CD4-positive, alpha-beta T cell treated with Interleukin-6 at 100 ng/mL for 8 hours (primary cell): Measurements from ENCODE around the gene ZFYVE28.

Experiments used
- DNase-seq: peaks from one replicate; pipeline ENCODE4 v3.0.0-alpha.2; 2020; ENCODE audit warnings: mixed read lengths, low spot score

Gene ZFYVE28

GRCh38 chr4:2333356-2333841 is 85.0 kb downstream of the ZFYVE28 start:
- no peak for DNase-seq

- DNase-seq: no peak
These were observed 85.5 kb downstream of the ZFYVE28 start for GRCh38 chr4:2332976-2333319.

- no peak for DNase-seq
These were observed 86.1 kb downstream of the ZFYVE28 start for GRCh38 chr4:2332201-2332975.

- DNase-seq: no peak
These were observed 86.8 kb downstream of the ZFYVE28 start for GRCh38 chr4:2331519-2332200.

GRCh38 chr4:2331043-2331420 is 87.4 kb downstream of the ZFYVE28 start:
- DNase-seq: no peak

GRCh38 chr4:2330091-2331042 is 88.1 kb downstream of the ZFYVE28 start:
- no peak for DNase-seq

GRCh38 chr4:2327579-2327978 is 90.9 kb downstream of the ZFYVE28 start:
- no peak for DNase-seq

GRCh38 chr4:2324891-2325290 is 93.6 kb downstream of the ZFYVE28 start:
- no peak for DNase-seq

- DNase-seq: no peak
These were observed 95.6 kb downstream of the ZFYVE28 start for GRCh38 chr4:2322841-2323240.

- no peak for DNase-seq
These were observed 96.2 kb downstream of the ZFYVE28 start for GRCh38 chr4:2322227-2322626.

- DNase-seq: no peak
These were observed 96.9 kb downstream of the ZFYVE28 start for GRCh38 chr4:2321279-2322196.

GRCh38 chr4:2320746-2321145 is 97.7 kb downstream of the ZFYVE28 start:
- DNase-seq: no peak

- DNase-seq: no peak
These were observed 98.3 kb downstream of the ZFYVE28 start for GRCh38 chr4:2320152-2320551.

GRCh38 chr4:2318885-2319284 is 99.6 kb downstream of the ZFYVE28 start:
- DNase-seq: no peak

- DNase-seq: no peak
These were observed 100.0 kb downstream of the ZFYVE28 start for GRCh38 chr4:2318476-2318875.

- no peak for DNase-seq
These were observed 105.1 kb downstream of the ZFYVE28 start for GRCh38 chr4:2313366-2313765.

- no peak for DNase-seq
These were observed 111.6 kb downstream of the ZFYVE28 start for GRCh38 chr4:2306773-2307410.

GRCh38 chr4:2305766-2306501 is 112.5 kb downstream of the ZFYVE28 start:
- no peak for DNase-seq

- DNase-seq: no peak
These were observed 113.4 kb downstream of the ZFYVE28 start for GRCh38 chr4:2304877-2305561.
